Middle frontal gyrus (tissue), 1 donor: ENCODE results near the gene KIAA0753.
"Not testable (repeated sequence)": the region's sequence is repeated elsewhere in the genome, so short reads cannot be mapped to it uniquely, and the experiment has no call there.

Source experiments
- DNase-seq: peaks from one replicate; pipeline ENCODE4 v3.0.0-alpha.2; 2015; ENCODE audit warnings: low spot score; ENCODE audit errors: extremely low spot score

Gene KIAA0753

GRCh38 chr17:6668727-6669425 lies 28.4 kb upstream of the KIAA0753 start:
- no peak for DNase-seq

- no peak for DNase-seq
Measured at GRCh38 chr17:6668219-6668618, 27.7 kb upstream of the KIAA0753 start.

- no peak for DNase-seq
Measured at GRCh38 chr17:6667516-6667915, 27.0 kb upstream of the KIAA0753 start.

GRCh38 chr17:6666557-6666956 lies 26.0 kb upstream of the KIAA0753 start:
- DNase-seq = no peak

- peak; percentile 76 for DNase-seq
Measured at GRCh38 chr17:6666077-6666521, 25.6 kb upstream of the KIAA0753 start.

GRCh38 chr17:6663200-6663599 lies 22.7 kb upstream of the KIAA0753 start:
- not testable (repeated sequence) for DNase-seq

GRCh38 chr17:6661464-6661848 lies 20.9 kb upstream of the KIAA0753 start:
- DNase-seq = no peak

GRCh38 chr17:6660805-6661463 lies 20.4 kb upstream of the KIAA0753 start:
- DNase-seq = no peak

- no peak for DNase-seq
Measured at GRCh38 chr17:6660101-6660500, 19.6 kb upstream of the KIAA0753 start.

GRCh38 chr17:6658411-6658810 lies 17.9 kb upstream of the KIAA0753 start:
- DNase-seq = not testable (repeated sequence)

- no peak for DNase-seq
Measured at GRCh38 chr17:6657633-6658287, 17.2 kb upstream of the KIAA0753 start.

GRCh38 chr17:6656797-6657632 lies 16.5 kb upstream of the KIAA0753 start:
- not testable (repeated sequence) for DNase-seq

GRCh38 chr17:6655732-6656361 lies 15.3 kb upstream of the KIAA0753 start:
- DNase-seq = not testable (repeated sequence)

- DNase-seq = no peak
Measured at GRCh38 chr17:6654841-6655731, 14.6 kb upstream of the KIAA0753 start.

- DNase-seq = no peak
Measured at GRCh38 chr17:6651919-6652452, 11.5 kb upstream of the KIAA0753 start.

- DNase-seq = peak; percentile 83
Measured at GRCh38 chr17:6651354-6651918, 10.9 kb upstream of the KIAA0753 start, which contains the start of the genes C17orf100 and MED31. TSS of gene C17orf100 (plus strand) at chr17:6651762. CDS start at chr17:6651914, 152 bp downstream. TSS of gene MED31 (minus strand) at chr17:6651605. CDS start at chr17:6651528, 77 bp downstream.

- DNase-seq = no peak
Measured at GRCh38 chr17:6648181-6648580, 7.7 kb upstream of the KIAA0753 start.

GRCh38 chr17:6643451-6644125 lies 3.1 kb upstream of the KIAA0753 start:
- DNase-seq = no peak

GRCh38 chr17:6642592-6642991 lies 2.1 kb upstream of the KIAA0753 start:
- no peak for DNase-seq
